Calu3 (cell line): ENCODE data around the gene EIF5A2. TPM values are rescaled to one million over a fixed set of nuclear protein-coding genes. Genes with fewer than 3 reads are reported as not detected.
A peak's percentile ranks its signal among the peaks of the same experiment; 100 is the strongest.

ENCODE experiments used
- BruUV-seq: library from RNA; stranded (reverse); fragments of 400-500 nt; replicated peaks from 2 replicates; lab custom pipeline; 2021; lab: Mats Ljungman, UMichigan
- CTCF ChIA-PET: fragments of 300-600 bp; sonication (Branson Sonifier 250); formaldehyde crosslinking; loops from one replicate; lab custom pipeline; 2022; ENCODE audit warnings: antibody characterized with exemption; lab: Charles Lee
- DNase-seq: peaks from one replicate; pipeline ENCODE4 v3.0.0; 2022
- H3K27ac Mint-ChIP-seq: one replicate; pipeline ENCODE4 v1.8.0; 2022; ENCODE audit warnings: mixed read lengths; ENCODE audit not compliant: unreplicated experiment
- H3K27me3 Mint-ChIP-seq: one replicate; pipeline ENCODE4 v1.8.0; 2022; ENCODE audit warnings: mixed read lengths; ENCODE audit not compliant: unreplicated experiment
- H3K36me3 Mint-ChIP-seq: one replicate; pipeline ENCODE4 v1.8.0; 2022; ENCODE audit warnings: mild to moderate bottlenecking, moderate library complexity, mixed read lengths; ENCODE audit not compliant: insufficient read depth, unreplicated experiment
- H3K4me1 Mint-ChIP-seq: one replicate; pipeline ENCODE4 v1.8.0; 2022; ENCODE audit warnings: mild to moderate bottlenecking, low read depth, mixed read lengths; ENCODE audit not compliant: unreplicated experiment
- H3K4me3 Mint-ChIP-seq: one replicate; pipeline ENCODE4 v1.8.0; 2022; ENCODE audit warnings: mild to moderate bottlenecking, low read depth, moderate library complexity, mixed read lengths; ENCODE audit not compliant: unreplicated experiment
- H3K9me3 Mint-ChIP-seq: one replicate; pipeline ENCODE4 v1.8.0; 2022; ENCODE audit warnings: low read depth, mixed read lengths; ENCODE audit not compliant: unreplicated experiment
- CTCF ChIP-seq: fragments of 200-600 bp; IDR thresholded peaks from one replicate; pipeline ENCODE4 v1.8.0; 2022; ENCODE audit warnings: antibody characterized with exemption; ENCODE audit not compliant: unreplicated experiment
- intact Hi-C: fragments of 100-400 bp; cut with micrococcal nuclease; formaldehyde crosslinking; loops from one replicate; pipeline ENCODE4 v1.10.0; 2022; ENCODE audit not compliant: unreplicated experiment
- total RNA-seq: library from RNA; stranded (reverse); gene quantifications from 2 replicates; pipeline ENCODE4 v1.2.3, GENCODE V29; 2022

EIF5A2 gene
- total RNA-seq, 1 experiment from 2014 or later: 9.4 TPM

DNA sequence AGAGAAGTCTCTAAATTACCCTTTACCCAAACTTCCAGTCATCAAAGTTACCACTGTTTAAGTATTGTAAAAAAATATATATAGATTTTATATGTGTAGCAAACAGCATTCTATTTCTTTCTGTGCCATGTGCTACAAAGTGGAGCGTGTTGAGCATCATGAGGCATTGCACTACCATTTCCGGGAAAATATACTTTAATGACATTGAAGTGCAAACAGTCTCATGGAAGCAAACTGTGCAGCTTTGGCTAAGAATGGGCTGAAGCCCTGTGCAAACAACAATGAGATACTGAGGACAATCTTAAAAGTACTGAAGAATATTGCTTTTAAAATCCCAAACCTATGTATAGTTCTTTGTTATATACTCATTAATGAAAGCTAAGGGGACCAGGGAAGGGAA, 31.9 kb downstream of the EIF5A2 start:
- BruUV-seq: no TSS peak
- no peaks in the 10 kb centered on the region for H3K36me3 Mint-ChIP-seq
- no peak for TF ChIP-seq CTCF
- H3K4me1 Mint-ChIP-seq: no peaks in the 10 kb centered on the region
- no peaks in the 10 kb centered on the region for H3K27me3 Mint-ChIP-seq
- no peak overlapping the region for H3K4me3 Mint-ChIP-seq
- DNase-seq: no peak
- H3K27ac Mint-ChIP-seq: no peak overlapping the region
- intact Hi-C loops: no loop called here
- CTCF ChIA-PET: no interaction called here
- no peaks in the 10 kb centered on the region for H3K9me3 Mint-ChIP-seq

DNA sequence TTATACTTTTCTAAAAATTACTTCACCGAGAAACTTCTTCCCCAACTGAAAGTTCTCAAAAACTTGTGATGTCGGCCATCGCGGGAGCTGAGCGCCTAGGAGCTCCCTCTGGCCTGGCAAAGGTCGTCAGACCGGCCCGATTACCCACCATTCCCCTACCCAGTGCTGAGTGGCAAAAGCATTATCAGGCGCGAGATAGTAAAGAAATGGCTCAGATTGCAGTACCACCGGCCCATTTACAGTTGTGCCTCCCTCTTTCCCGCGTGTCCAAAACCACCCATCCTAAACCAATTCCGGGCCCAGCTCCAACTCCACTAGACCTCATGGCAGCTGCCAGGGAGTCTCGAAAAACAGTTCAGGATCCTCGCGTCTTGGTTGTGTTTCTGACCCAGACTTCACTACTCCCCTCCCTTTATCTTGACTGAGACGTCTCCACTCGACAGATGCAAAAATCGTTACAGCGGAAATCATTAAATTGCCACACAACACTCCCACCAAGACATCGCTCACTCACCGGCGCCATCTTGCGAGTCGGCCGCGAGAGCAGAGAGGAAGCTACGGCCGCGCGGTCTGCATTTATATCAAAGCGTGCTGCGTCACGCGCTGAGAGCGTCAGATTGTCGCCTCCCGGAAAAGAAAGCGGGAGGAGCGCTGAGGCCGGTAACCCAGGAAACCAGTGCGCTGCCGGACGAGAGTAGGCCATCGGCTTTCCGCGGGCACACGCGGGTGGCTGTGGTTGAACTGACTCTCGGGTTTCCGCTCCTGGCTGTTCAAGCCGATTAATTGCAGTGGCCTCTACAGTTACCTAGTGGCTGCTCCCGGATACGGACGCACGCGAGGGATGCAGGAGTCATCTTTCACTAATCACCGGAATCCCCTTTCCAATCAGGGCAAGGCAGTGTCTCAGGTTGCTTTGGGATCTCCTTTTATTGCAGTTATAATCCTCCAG, 38.5 kb downstream of the EIF5A2 start, which contains the start of gene RPL22L1:
TSS of gene RPL22L1 (minus strand) at position 551 of the 949 bp plus-strand sequence. CDS start at position 523, 28 bp downstream.
- H3K9me3 Mint-ChIP-seq: no peaks in the 10 kb centered on the region
- H3K4me1 Mint-ChIP-seq: peaks cover 20% of the 10 kb centered on the region
- H3K27me3 Mint-ChIP-seq: no peaks in the 10 kb centered on the region
- BruUV-seq: TSS peak; percentile 67
- DNase-seq: peak; percentile 97
- H3K4me3 Mint-ChIP-seq: peak within 1 kb of the TSS; percentile 93
- CTCF ChIA-PET: interaction anchor here (0.9 to 1.2 kb wide), 2 partner anchors 12 to 14 kb away, joined by 3 to 10 read pairs; no protein-coding TSS in a partner anchor
- peak within 1 kb of the TSS; percentile 99 for H3K27ac Mint-ChIP-seq
- H3K36me3 Mint-ChIP-seq: peaks cover 54% of the 10 kb centered on the region
- intact Hi-C loops: loop anchor here (5.0 kb wide), 1 partner anchor 37 kb away; the partner anchor contains the start of gene EIF5A2
- TF ChIP-seq CTCF: no peak

DNA sequence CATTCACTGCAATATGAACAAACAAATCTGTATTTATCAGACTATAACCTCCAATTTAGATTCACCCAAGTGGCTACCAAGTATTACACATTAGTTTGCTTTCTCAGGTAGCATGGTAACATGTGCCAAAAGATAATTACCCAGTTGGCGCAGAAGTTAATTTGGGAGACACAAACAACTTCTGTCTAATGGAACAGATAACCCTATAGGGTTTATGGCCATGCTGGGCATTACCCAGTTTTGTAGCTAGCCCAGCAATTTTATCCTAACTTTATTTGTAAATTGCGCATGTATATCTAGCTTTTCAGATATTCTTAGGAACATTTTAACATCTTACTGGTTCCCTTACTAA, 39.2 kb downstream of the EIF5A2 start:
- peaks cover 20% of the 10 kb centered on the region for H3K4me1 Mint-ChIP-seq
- H3K4me3 Mint-ChIP-seq: peak overlapping the region; percentile 93
- BruUV-seq: no TSS peak
- DNase-seq: no peak
- H3K9me3 Mint-ChIP-seq: no peaks in the 10 kb centered on the region
- intact Hi-C loops: no loop called here
- no peaks in the 10 kb centered on the region for H3K27me3 Mint-ChIP-seq
- peak overlapping the region; percentile 99 for H3K27ac Mint-ChIP-seq
- no peak for TF ChIP-seq CTCF
- H3K36me3 Mint-ChIP-seq: peaks cover 54% of the 10 kb centered on the region
- CTCF ChIA-PET: interaction anchor here (0.9 to 1.2 kb wide), 2 partner anchors 12 to 13 kb away, joined by 3 to 10 read pairs; no protein-coding TSS in a partner anchor

- Mint-ChIP-seq H3K4me1 (peaks cover 20% of the 10 kb centered on the region), H3K36me3 (peaks cover 54% of the 10 kb centered on the region), H3K27ac (peak overlapping the region; percentile 99), H3K9me3 (no peaks in the 10 kb centered on the region), H3K4me3 (peak overlapping the region; percentile 93), H3K27me3 (no peaks in the 10 kb centered on the region)
- BruUV-seq: no TSS peak
- DNase-seq: no peak
- CTCF ChIA-PET: interaction anchor here (0.6 to 1.2 kb wide), 7 partner anchors 11 to 1572 kb away, joined by 3 to 10 read pairs (median 3); no protein-coding TSS in a partner anchor
- TF ChIP-seq CTCF: no peak
- intact Hi-C loops: no loop called here
Observed at GRCh38 chr3:170868577-170869238, 39.7 kb downstream of the EIF5A2 start.
